OCI-LY3 (cell line): ENCODE results near the gene PBRM1.

Experiments
- CTCF ChIP-seq: fragments of 200-600, 300-600 bp; sonication (generic); IDR thresholded peaks from 2 replicates; pipeline ENCODE4 v1.5.1; 2014; ENCODE audit warnings: antibody characterized with exemption, low read length, low read depth
- EZH2phosphoT487 ChIP-seq: fragments of 200-600 bp; shearing (Covaris generic); IDR thresholded peaks from 2 replicates; pipeline ENCODE4 v1.6.1; 2018; ENCODE audit warnings: antibody characterized with exemption, mixed run types, low read depth

- TF ChIP-seq CTCF = no peak
- TF ChIP-seq EZH2phosphoT487 = no peak
Measured at GRCh38 chr3:52721730-52722008, 36.0 kb upstream of the PBRM1 start.
